Osteocyte (in vitro differentiated cells): ENCODE measurements around the gene DCAF5. TPM values are rescaled to one million over a fixed set of nuclear protein-coding genes. Genes with fewer than 3 reads are reported as not detected.

ENCODE experiments used
- DNase-seq: peaks from one replicate; pipeline ENCODE4 v3.0.0; 2021; ENCODE audit warnings: mixed read lengths; ENCODE audit not compliant: unreplicated experiment; ENCODE audit errors: extremely low spot score
- H3K27ac Mint-ChIP-seq: one replicate; pipeline ENCODE4 v1.8.0; 2021; ENCODE audit warnings: mild to moderate bottlenecking, mixed read lengths; ENCODE audit not compliant: unreplicated experiment
- H3K27me3 Mint-ChIP-seq: one replicate; pipeline ENCODE4 v1.8.0; 2021; ENCODE audit warnings: mixed read lengths; ENCODE audit not compliant: unreplicated experiment
- H3K36me3 Mint-ChIP-seq: one replicate; pipeline ENCODE4 v1.8.0; 2021; ENCODE audit warnings: mixed read lengths; ENCODE audit not compliant: unreplicated experiment
- H3K4me1 Mint-ChIP-seq: one replicate; pipeline ENCODE4 v1.8.0; 2021; ENCODE audit warnings: mixed read lengths; ENCODE audit not compliant: unreplicated experiment
- H3K4me3 Mint-ChIP-seq: one replicate; pipeline ENCODE4 v1.8.0; 2021; ENCODE audit warnings: mild to moderate bottlenecking, moderate library complexity, mixed read lengths; ENCODE audit not compliant: unreplicated experiment
- H3K9me3 Mint-ChIP-seq: one replicate; pipeline ENCODE4 v1.8.0; 2021; ENCODE audit warnings: mixed read lengths; ENCODE audit not compliant: unreplicated experiment
- total RNA-seq: library from RNA; stranded (reverse); gene quantifications from 2 replicates; pipeline ENCODE4 v1.2.1, GENCODE V29; 2021
- TF ChIP-seq, protein P1 (sequence below): fragments of 200-600 bp; sonication (generic); IDR thresholded peaks from 2 replicates; pipeline ENCODE4 v1.5.0; 2021; ENCODE audit warnings: antibody characterized with exemption, mild to moderate bottlenecking, moderate library complexity

Gene DCAF5
- total RNA-seq, 1 donor from 2014 or later: 56.1 TPM

DNA sequence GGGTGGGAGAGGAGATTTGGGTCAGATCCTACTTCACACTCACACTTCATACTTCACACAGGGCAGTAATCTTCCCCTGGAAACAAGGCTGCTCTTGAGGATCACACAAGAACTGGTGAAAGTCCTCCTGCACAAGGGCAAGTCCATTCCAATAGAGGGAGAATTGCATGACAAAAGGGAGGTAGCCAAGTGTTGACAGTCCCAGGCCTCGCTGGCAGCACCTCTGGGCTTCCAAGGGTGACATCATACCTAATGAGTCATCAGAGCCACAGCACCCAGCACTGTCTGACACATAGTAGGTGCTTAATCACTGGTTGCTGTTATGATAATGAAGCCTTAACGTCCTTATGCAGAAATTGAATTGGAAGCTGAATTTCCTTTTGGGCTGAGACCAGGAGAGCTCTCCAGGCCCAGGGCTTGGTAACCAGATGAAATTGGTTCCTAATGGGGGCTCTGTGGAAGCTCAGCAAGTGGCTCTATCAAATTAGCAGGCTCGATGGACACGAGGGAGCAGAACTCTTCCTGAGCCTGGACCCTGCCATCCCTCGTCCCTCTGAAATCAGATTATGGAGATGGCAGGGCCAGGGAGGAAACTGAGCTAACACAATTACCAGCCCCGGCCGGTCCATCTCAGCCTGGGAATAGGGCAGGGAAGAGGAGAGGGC lies 115.0 kb downstream of the DCAF5 start:
- Mint-ChIP-seq H3K9me3 (no peaks in the 10 kb centered on the region), H3K36me3 (no peaks in the 10 kb centered on the region), H3K27ac (no peak overlapping the region), H3K4me3 (no peak overlapping the region), H3K4me1 (peaks cover 28% of the 10 kb centered on the region), H3K27me3 (no peaks in the 10 kb centered on the region)
- TF ChIP-seq, protein P1, sequence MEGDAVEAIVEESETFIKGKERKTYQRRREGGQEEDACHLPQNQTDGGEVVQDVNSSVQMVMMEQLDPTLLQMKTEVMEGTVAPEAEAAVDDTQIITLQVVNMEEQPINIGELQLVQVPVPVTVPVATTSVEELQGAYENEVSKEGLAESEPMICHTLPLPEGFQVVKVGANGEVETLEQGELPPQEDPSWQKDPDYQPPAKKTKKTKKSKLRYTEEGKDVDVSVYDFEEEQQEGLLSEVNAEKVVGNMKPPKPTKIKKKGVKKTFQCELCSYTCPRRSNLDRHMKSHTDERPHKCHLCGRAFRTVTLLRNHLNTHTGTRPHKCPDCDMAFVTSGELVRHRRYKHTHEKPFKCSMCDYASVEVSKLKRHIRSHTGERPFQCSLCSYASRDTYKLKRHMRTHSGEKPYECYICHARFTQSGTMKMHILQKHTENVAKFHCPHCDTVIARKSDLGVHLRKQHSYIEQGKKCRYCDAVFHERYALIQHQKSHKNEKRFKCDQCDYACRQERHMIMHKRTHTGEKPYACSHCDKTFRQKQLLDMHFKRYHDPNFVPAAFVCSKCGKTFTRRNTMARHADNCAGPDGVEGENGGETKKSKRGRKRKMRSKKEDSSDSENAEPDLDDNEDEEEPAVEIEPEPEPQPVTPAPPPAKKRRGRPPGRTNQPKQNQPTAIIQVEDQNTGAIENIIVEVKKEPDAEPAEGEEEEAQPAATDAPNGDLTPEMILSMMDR: no peak
- no peak for DNase-seq

GRCh38 chr14:69036757-69037506 lies 116.0 kb downstream of the DCAF5 start:
- Mint-ChIP-seq H3K4me3 (no peak overlapping the region), H3K27ac (no peak overlapping the region), H3K27me3 (no peaks in the 10 kb centered on the region), H3K36me3 (no peaks in the 10 kb centered on the region), H3K4me1 (peaks cover 25% of the 10 kb centered on the region), H3K9me3 (no peaks in the 10 kb centered on the region)
- TF ChIP-seq, protein P1: no peak
- DNase-seq: no peak

GRCh38 chr14:69034612-69035262 lies 118.2 kb downstream of the DCAF5 start:
- no peak for DNase-seq
- no peaks in the 10 kb centered on the region for H3K36me3 Mint-ChIP-seq
- no peak overlapping the region for H3K4me3 Mint-ChIP-seq
- H3K27me3 Mint-ChIP-seq: no peaks in the 10 kb centered on the region
- H3K27ac Mint-ChIP-seq: peak overlapping the region; percentile 46
- H3K9me3 Mint-ChIP-seq: no peaks in the 10 kb centered on the region
- TF ChIP-seq, protein P1: peak; percentile 22
- H3K4me1 Mint-ChIP-seq: peaks cover 25% of the 10 kb centered on the region

- H3K27ac Mint-ChIP-seq: no peak overlapping the region
- TF ChIP-seq, protein P1: no peak
- no peaks in the 10 kb centered on the region for H3K4me1 Mint-ChIP-seq
These were observed 125.5 kb downstream of the DCAF5 start for GRCh38 chr14:69027242-69027913.

More at GRCh38 chr14:69027242-69027913, 125.5 kb downstream of the DCAF5 start:
- no peaks in the 10 kb centered on the region for H3K27me3 Mint-ChIP-seq
- H3K9me3 Mint-ChIP-seq: no peaks in the 10 kb centered on the region
- no peak for DNase-seq
- no peaks in the 10 kb centered on the region for H3K36me3 Mint-ChIP-seq
- H3K4me3 Mint-ChIP-seq: no peak overlapping the region
